ENCODE measurements around the gene ITSN2. TPM values are rescaled to one million over a fixed set of nuclear protein-coding genes. Genes with fewer than 3 reads are reported as not detected.
A peak's percentile ranks its signal among the peaks of the same experiment; 100 is the strongest.
"Not testable (repeated sequence)": the region's sequence is repeated elsewhere in the genome, so short reads cannot be mapped to it uniquely, and the experiment has no call there.

ITSN2 gene
- total RNA-seq, 2 donors from 2014 or later = 35.8 to 41.1 TPM

DNA sequence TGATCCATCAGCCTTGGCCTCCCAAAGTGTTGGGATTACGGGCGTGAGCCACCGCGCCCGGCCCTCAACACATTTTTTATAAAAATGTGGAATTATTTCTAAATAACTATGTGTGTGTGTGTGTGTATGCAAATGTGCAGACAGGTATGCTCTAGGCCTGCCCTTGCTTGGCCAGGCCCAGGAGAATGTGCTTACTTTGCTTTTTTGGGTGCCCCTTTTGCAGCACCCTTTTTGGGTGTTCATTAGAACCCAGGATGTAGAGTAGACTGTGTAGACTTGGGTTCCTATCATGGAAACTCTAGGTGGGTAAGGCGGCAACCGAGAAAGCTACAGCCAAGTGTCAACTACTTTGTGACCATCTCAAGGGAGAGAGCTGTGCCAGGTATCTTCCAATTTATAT lies 11.7 kb upstream of the ITSN2 start:
- ATAC-seq (no peak), DNase-seq (no peak)
- intact Hi-C loops (cut with DNase I) = no loop called here

DNA sequence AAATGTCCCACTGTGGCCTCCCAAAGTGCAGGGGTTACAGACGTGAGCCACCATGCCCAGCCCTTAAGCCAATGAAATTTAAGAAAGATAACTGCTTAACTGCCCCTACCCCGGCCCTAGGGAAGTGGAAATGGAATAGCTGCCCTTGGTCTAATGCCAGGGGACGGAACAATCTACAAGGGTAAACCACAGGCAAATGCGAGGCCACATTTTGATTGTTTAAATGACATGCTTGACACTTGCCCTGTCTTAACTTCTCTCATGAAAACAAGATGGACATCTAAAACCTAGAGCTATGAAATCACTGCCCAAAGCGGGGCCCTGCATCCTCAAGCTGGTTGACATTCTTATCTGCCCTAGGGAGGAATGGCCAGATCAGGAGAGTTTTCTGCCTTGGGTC lies 5.5 kb upstream of the ITSN2 start:
- ATAC-seq (peak in 1 of 2 donors; percentile 5), DNase-seq (no peak)
- intact Hi-C loops (cut with DNase I) = no loop called here

DNA sequence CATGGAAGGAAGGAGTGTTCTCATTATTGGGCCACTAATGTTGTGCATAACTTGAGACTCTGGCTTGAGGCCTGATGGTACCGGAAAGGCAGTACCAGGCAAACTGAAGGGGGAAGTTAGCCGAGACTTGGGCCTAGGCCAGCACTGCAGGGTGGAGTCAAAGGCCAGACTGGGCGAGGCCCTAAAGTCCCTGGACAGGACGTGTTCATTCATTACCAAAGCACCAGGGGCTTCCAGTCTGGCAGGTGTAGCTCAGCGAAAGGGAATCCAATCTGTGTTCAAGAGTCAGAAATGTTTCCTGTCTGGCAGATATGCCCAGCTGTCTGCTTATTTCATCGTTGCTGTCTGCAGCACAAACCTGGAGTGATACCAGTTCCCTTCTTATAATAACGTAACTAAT lies 4.7 kb upstream of the ITSN2 start:
- ATAC-seq (peak; percentile 63 to 85), DNase-seq (peak; percentile 89)
- intact Hi-C loops (cut with DNase I) = no loop called here

DNA sequence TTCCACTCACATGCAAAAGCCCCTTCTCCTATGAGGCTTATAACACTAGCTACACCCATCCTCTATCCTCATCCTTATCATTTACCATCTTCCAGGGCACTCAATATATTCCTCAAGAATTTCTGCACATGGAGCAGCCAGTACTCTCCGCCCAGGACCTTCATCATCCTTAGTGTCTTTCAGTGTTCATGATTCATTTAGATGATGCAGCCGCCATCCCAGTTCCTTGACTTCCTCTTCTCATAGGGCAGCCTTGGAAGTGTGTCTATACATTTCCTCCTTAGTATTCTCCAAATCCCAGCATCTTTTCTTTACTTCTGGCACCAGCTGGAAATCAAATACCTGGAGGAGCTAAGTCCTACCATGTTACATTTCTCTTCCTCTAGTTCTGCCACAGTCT lies 3.0 kb upstream of the ITSN2 start:
- intact Hi-C loops (cut with DNase I) = no loop called here
- DNase-seq = no peak
- no peak for ATAC-seq

DNA sequence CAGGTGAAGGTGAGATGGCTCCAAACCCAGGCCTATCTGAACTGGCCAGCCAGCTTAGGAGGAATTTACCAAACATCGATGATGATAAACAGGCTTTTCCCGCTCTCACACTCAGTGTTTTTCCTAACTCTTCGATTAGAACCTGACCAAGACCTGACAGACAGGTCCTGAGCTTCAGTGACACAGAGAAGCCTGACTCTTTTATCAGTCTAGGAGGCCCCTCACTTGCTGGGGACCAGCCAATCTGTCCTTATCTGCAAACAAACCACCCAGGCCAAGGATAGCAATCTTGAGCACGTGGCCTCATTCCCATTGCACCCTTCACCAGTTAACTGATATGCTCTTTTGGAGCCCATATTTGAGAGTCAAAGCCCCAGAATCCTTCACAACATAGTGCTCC lies 1.9 kb upstream of the ITSN2 start:
- intact Hi-C loops (cut with DNase I) = no loop called here
- ATAC-seq = no peak
- no peak for DNase-seq

DNA sequence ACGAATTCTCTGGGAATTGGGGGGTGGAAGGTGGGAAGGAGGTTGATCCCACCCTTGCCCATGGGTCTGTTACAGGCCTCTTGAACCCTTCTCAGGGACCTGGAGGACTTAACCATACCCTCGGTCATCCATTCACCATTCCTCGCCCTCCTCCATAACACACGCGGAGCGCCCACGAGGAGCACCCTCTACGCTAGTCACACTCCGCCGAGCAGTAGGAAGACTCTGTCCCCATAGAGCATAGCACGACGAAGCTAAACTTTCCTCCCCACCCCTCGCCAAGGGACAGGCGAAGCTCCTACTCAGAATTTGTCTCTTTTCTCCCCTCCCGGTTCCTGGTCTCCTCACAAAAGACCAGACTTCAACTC lies 611 bp upstream of the ITSN2 start:
- intact Hi-C loops (cut with DNase I) = no loop called here
- ATAC-seq (no peak), DNase-seq (no peak)

DNA sequence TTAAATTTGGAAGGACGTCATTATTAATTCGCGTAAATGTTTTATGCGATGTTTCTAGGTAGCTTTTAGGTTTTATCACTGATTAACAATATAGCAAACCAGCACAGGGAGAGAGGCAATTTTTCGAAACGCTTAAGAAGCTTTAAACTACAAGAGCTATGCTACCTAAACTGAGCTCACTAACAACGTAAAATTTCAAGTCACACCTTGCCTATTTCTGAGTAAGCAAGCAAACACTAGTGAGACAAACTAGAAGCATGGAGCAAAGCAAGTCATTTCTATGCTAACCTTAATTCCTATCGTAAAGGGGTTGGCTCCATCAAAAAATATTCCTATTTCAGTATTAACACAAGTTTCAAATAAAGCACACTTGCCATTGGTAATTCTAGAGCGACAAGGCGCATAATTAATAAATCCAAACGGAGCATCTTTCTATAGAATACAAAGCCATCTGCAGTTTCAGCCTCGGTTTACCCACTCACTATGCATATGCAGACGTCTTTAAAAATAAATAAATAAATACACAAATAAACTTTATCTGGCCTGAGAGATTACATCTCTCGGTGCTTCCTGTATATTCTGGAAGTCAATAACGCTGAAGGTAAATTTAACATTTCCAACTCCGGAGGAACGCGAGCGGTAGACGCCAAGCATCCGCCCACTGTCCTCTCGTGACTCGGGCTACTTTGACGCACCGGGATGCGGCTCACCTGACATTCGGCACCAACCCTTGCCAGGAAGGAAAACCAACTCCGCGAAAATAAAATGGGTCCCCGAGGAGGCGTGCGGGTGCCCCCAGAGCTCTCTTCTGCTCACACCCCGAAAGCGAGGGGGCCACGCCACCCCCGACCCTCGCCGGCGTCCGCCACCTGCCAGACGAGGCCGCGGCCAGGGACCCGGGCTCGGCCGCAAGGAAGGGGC lies 947 bp downstream of the ITSN2 start:
- intact Hi-C loops (cut with DNase I) = no loop called here
- peak; percentile 39 for DNase-seq

DNA sequence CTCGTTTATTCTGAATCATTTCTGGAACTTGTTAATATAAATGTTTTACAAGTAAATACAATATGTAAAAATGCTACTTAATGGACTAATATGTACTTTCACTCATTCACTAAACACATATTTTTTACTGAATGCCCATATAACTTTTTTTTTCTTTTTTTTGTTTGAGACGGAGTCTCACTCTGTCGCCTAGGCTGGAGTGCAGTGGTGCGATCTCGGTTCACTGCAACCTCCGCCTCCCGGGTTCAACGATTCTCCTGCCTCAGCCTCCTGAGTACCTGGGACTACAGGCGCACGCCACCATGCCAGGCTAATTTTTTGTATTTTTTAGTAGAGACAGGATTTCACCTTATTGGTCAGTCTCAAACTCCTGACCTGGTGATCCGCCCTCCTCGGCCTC lies 2.6 kb downstream of the ITSN2 start:
- intact Hi-C loops (cut with DNase I); DNase-seq; ATAC-seq: not testable (repeated sequence)

More for the DNA sequence above, 947 bp downstream of the ITSN2 start:
- peak; percentile 25 to 29 for ATAC-seq

DNA sequence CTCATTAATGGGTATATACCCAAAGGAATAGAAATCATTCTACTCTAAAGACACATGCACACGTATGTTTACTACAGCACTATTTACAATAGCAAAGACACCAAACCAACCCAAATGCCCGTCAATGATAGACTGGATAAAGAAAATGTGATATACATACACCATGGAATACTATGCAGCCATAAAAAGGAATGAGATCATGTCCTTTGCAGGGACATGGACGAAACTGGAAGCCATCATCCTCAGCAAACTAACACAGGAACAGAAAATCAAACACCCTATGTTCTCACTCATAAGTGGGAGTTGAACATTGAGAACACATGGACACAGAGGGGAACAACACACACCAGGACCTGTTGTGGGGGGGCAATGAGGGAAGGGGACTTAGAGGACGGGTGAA lies 3.2 kb downstream of the ITSN2 start:
- ATAC-seq; DNase-seq; intact Hi-C loops (cut with DNase I): not testable (repeated sequence)

DNA sequence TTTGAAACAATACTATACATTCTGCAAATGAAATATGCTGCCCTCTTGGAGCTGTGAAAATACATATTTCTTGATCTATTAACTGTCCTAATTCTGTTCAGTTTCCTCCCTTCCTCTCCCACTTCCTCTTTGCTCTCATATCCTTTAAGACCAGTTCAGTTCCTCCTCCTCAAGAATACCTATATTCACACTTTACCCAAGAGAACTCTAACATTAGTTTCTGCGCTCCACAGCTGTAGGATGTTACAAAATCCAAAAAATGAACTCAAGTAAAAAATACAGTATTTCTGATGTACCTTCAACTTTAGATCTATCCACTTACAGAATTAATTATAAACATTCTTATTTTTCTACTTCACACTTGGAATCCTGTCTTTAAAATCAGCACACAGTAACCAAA lies 5.4 kb downstream of the ITSN2 start:
- intact Hi-C loops (cut with DNase I) = no loop called here

DNA sequence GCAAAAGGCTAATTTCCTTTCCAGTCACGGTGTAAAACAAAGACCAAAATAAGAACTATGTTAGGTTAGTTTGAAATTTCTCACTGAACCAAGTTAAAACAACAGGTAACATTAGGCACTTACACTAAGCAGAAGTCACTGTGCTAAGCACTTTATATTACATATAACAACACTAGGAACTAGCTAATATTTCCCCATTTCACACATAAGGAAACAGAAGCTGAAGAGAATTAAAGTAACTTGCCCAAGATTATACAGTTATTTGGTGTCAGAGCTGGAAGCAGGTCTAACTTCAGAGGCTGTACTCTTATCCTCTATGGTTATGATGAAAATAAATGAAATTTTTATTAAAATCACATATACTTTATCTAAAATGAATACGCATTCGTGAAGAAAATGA lies 5.9 kb downstream of the ITSN2 start:
- intact Hi-C loops (cut with DNase I) = no loop called here
- ATAC-seq (no peak), DNase-seq (no peak)

More for the DNA sequence above, 5.4 kb downstream of the ITSN2 start:
- DNase-seq = no peak
- no peak for ATAC-seq

DNA sequence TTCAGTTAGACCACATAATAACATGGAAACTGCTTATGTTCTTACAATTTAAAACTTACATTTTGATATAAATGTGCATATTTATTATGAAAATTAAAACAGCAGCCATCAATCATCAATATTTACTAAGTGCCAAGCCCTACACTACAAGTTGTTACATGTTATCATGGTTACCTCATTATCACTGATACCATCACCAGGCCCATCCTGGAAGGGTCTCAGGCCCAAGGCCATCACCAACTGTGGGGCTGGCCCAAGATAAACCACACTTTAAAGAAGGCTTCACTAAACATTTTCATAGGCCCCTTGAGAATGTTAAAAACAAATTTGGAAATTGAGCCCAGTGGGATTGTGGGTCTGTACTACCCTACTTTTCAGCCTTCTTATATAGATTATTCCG lies 6.4 kb downstream of the ITSN2 start:
- ATAC-seq (no peak), DNase-seq (no peak)
- intact Hi-C loops (cut with DNase I) = no loop called here

DNA sequence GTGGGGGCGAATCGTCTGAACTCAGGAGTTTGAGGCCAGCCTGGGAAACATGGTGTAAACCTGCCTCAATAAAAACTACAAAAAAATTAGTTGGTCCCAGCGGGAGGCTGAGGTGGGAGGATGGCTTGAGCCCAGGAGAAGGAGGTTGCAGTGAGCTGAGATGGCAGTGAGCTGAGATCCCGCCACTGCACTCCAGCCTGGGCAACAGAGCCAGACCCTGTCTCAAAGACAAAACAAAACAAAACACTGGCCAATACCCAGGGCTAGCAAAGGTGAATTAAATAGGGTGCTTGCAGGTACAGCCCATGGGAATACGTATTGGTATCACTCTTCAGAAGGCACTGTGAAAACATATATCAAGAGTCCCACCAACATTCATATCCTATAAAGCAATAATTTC lies 7.0 kb downstream of the ITSN2 start:
- ATAC-seq = no peak
- intact Hi-C loops (cut with DNase I) = no loop called here
- no peak for DNase-seq

DNA sequence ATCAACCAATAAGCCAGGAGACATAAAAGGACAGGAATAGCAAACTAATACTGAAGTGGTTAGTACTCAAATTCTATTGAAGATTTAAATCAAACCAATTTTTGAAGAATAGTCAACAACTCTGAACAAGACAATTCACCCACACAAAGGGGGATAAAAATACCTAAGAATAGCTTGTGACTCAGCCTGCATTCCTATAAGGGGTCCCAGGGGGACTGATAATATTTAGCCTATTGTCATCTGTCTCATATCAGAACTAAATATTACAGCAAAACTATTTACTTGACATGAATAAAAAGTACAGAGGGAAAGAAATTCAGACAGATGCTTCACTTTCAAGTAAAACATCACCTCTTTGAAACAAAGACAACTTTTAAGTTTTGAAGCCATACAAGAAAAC lies 7.7 kb downstream of the ITSN2 start:
- no peak for ATAC-seq
- intact Hi-C loops (cut with DNase I) = no loop called here

DNA sequence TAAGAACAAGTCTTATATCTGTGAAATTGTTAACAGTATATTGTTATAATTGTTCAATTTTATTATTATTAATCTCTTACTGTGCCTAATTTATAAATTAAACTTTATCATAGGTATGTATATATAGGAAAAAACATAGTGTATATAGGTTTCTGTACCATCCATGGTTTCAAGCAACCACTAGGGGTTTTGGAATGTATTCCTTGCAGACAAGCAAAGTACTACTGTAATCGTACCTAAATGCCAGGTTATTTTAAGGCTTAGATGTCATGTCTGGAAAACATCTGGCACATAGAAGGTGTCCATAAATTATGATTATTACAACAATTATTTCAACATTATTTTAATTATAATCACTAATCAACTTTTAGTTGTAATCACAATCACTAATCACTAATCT lies 8.4 kb downstream of the ITSN2 start:
- no peak for DNase-seq
- no peak for ATAC-seq
- intact Hi-C loops (cut with DNase I) = no loop called here

More for the DNA sequence above, 7.7 kb downstream of the ITSN2 start:
- DNase-seq = no peak

DNA sequence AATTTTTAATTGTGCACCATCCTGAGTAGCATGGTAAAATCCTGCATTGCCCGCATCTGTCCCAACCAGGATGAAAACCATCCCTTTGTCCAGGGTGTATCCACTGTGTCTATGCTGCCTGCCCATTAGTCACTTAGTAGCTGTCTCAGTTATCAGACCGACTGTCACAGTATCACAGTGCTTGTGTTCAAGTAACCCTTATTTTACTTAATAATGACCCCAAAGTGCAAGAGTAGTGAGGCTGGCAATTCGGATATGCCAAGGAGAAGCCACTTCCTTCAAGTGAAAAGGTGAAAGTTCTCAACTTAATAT lies 8.8 kb downstream of the ITSN2 start:
- peak in 1 of 2 donors; percentile 66 for ATAC-seq
- intact Hi-C loops (cut with DNase I) = no loop called here

DNA sequence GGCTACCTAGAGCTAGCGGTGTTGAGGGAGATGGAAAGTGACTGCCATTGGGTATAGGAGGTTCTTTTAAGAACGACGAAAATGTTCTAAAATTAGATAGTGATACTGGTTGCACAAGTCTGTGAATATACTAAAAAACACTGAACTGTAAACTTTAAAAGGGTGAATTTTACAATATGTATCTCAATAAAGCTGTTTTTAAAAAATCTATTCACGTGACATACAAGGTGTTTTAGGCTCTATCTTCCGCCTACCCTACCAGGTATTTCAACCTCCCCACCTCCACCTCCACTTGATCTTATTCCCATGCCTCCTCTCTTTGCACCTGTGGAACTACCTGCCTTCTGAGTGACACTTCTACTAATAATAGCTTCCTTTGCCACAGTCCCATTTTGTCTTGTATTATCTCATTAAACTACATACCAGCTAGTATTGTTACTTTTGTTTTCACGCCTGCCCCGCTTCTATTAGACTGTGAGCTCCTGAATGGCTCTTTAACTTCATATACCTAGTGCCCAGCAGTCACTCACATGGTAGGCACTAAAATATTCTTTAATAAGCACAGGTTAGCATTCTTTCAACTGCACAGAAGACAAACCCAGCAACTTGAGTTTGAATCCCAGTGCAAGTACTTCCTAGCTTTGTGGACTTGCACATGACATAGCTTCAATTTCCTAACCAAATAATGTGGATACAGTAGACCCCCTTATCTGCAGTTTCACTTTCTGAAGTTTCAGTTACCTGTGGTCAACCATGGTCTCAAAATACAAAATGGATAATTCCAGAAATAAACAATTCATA lies 9.3 kb downstream of the ITSN2 start:
- intact Hi-C loops (cut with DNase I) = no loop called here
- no peak for DNase-seq
- ATAC-seq = no peak

More for the DNA sequence above, 8.8 kb downstream of the ITSN2 start:
- DNase-seq = no peak

DNA sequence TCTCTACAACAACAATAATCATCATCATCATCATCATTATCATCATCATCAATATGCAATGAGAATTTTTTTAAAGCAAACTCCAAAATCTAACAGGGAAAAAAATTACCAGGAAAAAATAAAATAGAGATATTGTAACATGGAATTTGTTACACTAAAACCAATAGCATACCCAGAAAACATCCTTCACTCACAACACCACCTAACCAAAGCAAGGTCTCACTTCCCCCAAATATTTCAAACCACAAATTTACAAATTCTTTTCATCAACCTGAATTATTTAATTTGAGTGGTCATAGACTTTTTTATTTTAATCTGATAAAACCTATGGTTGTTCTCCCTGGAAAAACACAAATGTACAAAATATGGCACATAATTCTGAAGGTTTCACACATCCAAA lies 11.2 kb downstream of the ITSN2 start:
- intact Hi-C loops (cut with DNase I) = no loop called here
- no peak for ATAC-seq
- DNase-seq = no peak

DNA sequence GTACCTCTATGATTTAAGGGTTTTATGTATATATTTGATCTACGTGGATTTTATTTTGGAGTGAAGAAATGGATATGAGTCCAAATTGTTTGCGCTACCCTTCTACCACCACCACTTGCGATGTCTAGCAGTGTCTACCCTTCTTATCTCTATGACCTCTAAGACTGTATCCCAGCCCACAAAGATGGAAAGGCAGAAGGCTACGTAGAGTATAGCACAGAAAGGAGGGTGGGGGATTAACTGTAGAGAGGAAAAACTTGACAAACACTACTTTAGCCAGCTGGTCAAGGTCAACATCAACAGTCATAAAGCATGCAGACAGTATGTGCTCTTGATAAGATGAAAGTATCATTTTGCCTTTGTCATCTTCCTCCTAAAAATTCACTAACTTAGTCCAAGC lies 14.4 kb downstream of the ITSN2 start:
- intact Hi-C loops (cut with DNase I) = no loop called here
- ATAC-seq = no peak
- DNase-seq = no peak

DNA sequence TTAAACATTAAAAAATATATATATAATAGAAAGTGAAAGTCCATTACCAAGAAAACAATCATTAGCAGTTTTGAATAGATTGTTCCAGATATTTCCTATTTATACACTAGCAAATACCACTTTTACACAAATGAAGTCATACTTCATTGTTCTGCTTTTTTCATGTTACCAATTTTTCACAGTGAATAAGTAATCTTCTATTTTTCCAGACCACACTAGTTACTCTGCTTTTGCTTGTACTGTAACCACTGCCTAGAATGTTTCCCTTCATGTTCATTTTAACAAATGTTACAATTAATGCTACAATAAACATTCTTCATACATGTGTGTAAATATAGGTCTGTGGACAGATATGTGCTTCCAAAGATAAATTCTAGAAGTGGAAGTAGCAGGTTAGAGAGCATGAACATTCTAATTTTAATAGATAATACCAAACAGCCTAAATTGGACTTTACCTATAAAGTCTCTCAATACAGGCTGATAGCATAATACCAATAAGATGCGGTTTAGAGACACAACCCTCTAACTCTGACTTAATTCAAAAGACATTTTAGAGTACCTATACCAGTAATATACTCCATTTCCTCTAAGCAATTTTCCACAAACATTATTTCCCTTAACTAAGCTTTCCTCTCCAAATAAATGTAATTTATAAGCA lies 17.0 kb downstream of the ITSN2 start:
- DNase-seq = no peak
- no peak for ATAC-seq
- intact Hi-C loops (cut with DNase I) = no loop called here

Data from left cardiac atrium (tissue), 4 donors.